GM19463 (cell line): ENCODE measurements around the gene DBP.
"Not testable (repeated sequence)": the region's sequence is repeated elsewhere in the genome, so short reads cannot be mapped to it uniquely, and the experiment has no call there.

Experiments
- ATAC-seq: cut with Tn5 transposase; IDR thresholded peaks from one replicate; pipeline ENCODE4 v1.9.1; 2021; ENCODE audit warnings: mild to moderate bottlenecking, moderate library complexity; ENCODE audit not compliant: unreplicated experiment

The DBP gene

GRCh38 chr19:48636859-48637448 is at the start of gene DBP:
DBP (minus strand) TSS chr19:48637379; CDS start chr19:48636994, 385 bp downstream.
- ATAC-seq = no peak

GRCh38 chr19:48686637-48687036 is 49.5 kb upstream of the DBP start:
- not testable (repeated sequence) for ATAC-seq

GRCh38 chr19:48686088-48686487 is 48.9 kb upstream of the DBP start:
- no peak for ATAC-seq

GRCh38 chr19:48685583-48685982 is 48.4 kb upstream of the DBP start:
- no peak for ATAC-seq

GRCh38 chr19:48683349-48683748 is 46.2 kb upstream of the DBP start:
- ATAC-seq = no peak

GRCh38 chr19:48681127-48681470 is 43.9 kb upstream of the DBP start:
- no peak for ATAC-seq

GRCh38 chr19:48680436-48681126 is 43.4 kb upstream of the DBP start:
- ATAC-seq = no peak

GRCh38 chr19:48680006-48680405 is 42.8 kb upstream of the DBP start:
- ATAC-seq = not testable (repeated sequence)

GRCh38 chr19:48678201-48678600 is 41.0 kb upstream of the DBP start:
- ATAC-seq = no peak

GRCh38 chr19:48676887-48677286 is 39.7 kb upstream of the DBP start:
- no peak for ATAC-seq

- no peak for ATAC-seq
Measured at GRCh38 chr19:48676487-48676886, 39.3 kb upstream of the DBP start.

GRCh38 chr19:48674921-48675824 is 38.0 kb upstream of the DBP start:
- ATAC-seq = no peak

GRCh38 chr19:48674216-48674809 is 37.1 kb upstream of the DBP start:
- ATAC-seq = no peak

GRCh38 chr19:48673436-48674100 is 36.4 kb upstream of the DBP start:
- ATAC-seq = no peak

GRCh38 chr19:48672994-48673393 is 35.8 kb upstream of the DBP start, which contains the start of gene NTN5:
NTN5 (minus strand) TSS chr19:48673017; CDS start chr19:48670986, 2,031 bp downstream.
- ATAC-seq = no peak

- no peak for ATAC-seq
Measured at GRCh38 chr19:48671446-48671995, 34.3 kb upstream of the DBP start.

- no peak for ATAC-seq
Measured at GRCh38 chr19:48670699-48671445, 33.7 kb upstream of the DBP start.

GRCh38 chr19:48669903-48670668 is 32.9 kb upstream of the DBP start:
- ATAC-seq = no peak

GRCh38 chr19:48668761-48669160 is 31.6 kb upstream of the DBP start:
- no peak for ATAC-seq
